ENCODE results near the gene SLC34A3.

GRCh38 chr9:137226338-137227053 lies 4.2 kb upstream of the SLC34A3 start:
- no peak for TF ChIP-seq SP1 (IDR thresholded peaks at IDR 0.05)
- TF ChIP-seq BHLHE40 (IDR thresholded peaks at IDR 0.05; ENCODE audit: borderline replicate concordance): no peak
- TF ChIP-seq ELF4 (IDR thresholded peaks at IDR 0.05): no peak
- no peak for TF ChIP-seq TARDBP (IDR thresholded peaks at IDR 0.05)
- no peak for TF ChIP-seq FOXA1 (IDR thresholded peaks at IDR 0.05)
- TF ChIP-seq SUZ12 (IDR thresholded peaks at IDR 0.05): no peak
- TF ChIP-seq FOXK2 (IDR thresholded peaks at IDR 0.05): no peak
- TF ChIP-seq, protein P1, sequence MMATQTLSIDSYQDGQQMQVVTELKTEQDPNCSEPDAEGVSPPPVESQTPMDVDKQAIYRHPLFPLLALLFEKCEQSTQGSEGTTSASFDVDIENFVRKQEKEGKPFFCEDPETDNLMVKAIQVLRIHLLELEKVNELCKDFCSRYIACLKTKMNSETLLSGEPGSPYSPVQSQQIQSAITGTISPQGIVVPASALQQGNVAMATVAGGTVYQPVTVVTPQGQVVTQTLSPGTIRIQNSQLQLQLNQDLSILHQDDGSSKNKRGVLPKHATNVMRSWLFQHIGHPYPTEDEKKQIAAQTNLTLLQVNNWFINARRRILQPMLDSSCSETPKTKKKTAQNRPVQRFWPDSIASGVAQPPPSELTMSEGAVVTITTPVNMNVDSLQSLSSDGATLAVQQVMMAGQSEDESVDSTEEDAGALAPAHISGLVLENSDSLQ (IDR thresholded peaks at IDR 0.05): no peak
- no peak for TF ChIP-seq ARNT (IDR thresholded peaks at IDR 0.05)
- no peak for TF ChIP-seq L3MBTL2 (conservative IDR thresholded peaks at IDR 0.05)
- TF ChIP-seq HDGF (IDR thresholded peaks at IDR 0.05; ENCODE audit: borderline replicate concordance): no peak
- TF ChIP-seq CTBP1 (IDR thresholded peaks at IDR 0.05; ENCODE audit: borderline replicate concordance): no peak
